Measurements from ENCODE around the gene MUC5B. TPM values are rescaled to one million over a fixed set of nuclear protein-coding genes. Genes with fewer than 3 reads are reported as not detected.

Gene MUC5B
- total RNA-seq, 1 experiment from 2014 or later, result 1.6 TPM

GRCh38 chr11:1262172-1263006, 39.5 kb downstream of the MUC5B start (continued):
- TF ChIP-seq ZNF532 (CRISPR knock-in tag; IDR thresholded peaks at IDR 0.05; ENCODE audit: borderline replicate concordance) (no peak), TCF7 (CRISPR knock-in tag; IDR thresholded peaks at IDR 0.05; ENCODE audit: low read depth) (no peak), ZNF423 (CRISPR knock-in tag; IDR thresholded peaks at IDR 0.05) (no peak), SMAD3 (CRISPR knock-in tag; IDR thresholded peaks at IDR 0.05; ENCODE audit: borderline replicate concordance) (no peak), MXD4 (CRISPR knock-in tag; IDR thresholded peaks at IDR 0.05; ENCODE audit: borderline replicate concordance) (no peak), ZBTB43 (CRISPR knock-in tag; IDR thresholded peaks at IDR 0.05) (no peak), ZNF396 (CRISPR knock-in tag; IDR thresholded peaks at IDR 0.05; ENCODE audit: borderline replicate concordance) (no peak), ZNF138 (CRISPR knock-in tag; conservative IDR thresholded peaks at IDR 0.05) (no peak), SP1 (CRISPR knock-in tag; conservative IDR thresholded peaks at IDR 0.05) (peak; percentile 82), TP53 (CRISPR knock-in tag; IDR thresholded peaks at IDR 0.05) (no peak), FOXP4 (CRISPR knock-in tag; IDR thresholded peaks at IDR 0.05) (no peak)
- TF ChIP-seq, protein P1, sequence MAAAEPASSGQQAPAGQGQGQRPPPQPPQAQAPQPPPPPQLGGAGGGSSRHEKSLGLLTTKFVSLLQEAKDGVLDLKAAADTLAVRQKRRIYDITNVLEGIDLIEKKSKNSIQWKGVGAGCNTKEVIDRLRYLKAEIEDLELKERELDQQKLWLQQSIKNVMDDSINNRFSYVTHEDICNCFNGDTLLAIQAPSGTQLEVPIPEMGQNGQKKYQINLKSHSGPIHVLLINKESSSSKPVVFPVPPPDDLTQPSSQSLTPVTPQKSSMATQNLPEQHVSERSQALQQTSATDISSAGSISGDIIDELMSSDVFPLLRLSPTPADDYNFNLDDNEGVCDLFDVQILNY (CRISPR knock-in tag; IDR thresholded peaks at IDR 0.05), result peak; percentile 83
- TF ChIP-seq, protein P2, sequence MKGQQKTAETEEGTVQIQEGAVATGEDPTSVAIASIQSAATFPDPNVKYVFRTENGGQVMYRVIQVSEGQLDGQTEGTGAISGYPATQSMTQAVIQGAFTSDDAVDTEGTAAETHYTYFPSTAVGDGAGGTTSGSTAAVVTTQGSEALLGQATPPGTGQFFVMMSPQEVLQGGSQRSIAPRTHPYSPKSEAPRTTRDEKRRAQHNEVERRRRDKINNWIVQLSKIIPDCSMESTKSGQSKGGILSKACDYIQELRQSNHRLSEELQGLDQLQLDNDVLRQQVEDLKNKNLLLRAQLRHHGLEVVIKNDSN (CRISPR knock-in tag; IDR thresholded peaks at IDR 0.05), result peak; percentile 93
- TF ChIP-seq, protein P3, sequence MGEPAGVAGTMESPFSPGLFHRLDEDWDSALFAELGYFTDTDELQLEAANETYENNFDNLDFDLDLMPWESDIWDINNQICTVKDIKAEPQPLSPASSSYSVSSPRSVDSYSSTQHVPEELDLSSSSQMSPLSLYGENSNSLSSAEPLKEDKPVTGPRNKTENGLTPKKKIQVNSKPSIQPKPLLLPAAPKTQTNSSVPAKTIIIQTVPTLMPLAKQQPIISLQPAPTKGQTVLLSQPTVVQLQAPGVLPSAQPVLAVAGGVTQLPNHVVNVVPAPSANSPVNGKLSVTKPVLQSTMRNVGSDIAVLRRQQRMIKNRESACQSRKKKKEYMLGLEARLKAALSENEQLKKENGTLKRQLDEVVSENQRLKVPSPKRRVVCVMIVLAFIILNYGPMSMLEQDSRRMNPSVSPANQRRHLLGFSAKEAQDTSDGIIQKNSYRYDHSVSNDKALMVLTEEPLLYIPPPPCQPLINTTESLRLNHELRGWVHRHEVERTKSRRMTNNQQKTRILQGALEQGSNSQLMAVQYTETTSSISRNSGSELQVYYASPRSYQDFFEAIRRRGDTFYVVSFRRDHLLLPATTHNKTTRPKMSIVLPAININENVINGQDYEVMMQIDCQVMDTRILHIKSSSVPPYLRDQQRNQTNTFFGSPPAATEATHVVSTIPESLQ (CRISPR knock-in tag; IDR thresholded peaks at IDR 0.05), result no peak
- TF ChIP-seq, protein P4, sequence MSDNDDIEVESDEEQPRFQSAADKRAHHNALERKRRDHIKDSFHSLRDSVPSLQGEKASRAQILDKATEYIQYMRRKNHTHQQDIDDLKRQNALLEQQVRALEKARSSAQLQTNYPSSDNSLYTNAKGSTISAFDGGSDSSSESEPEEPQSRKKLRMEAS (CRISPR knock-in tag; IDR thresholded peaks at IDR 0.05), result peak; percentile 46; the same call in 1 of the 2 replicates

Measured in WTC11 (cell line).